ENCODE measurements around the gene DCUN1D2.

The DCUN1D2 gene

DNA sequence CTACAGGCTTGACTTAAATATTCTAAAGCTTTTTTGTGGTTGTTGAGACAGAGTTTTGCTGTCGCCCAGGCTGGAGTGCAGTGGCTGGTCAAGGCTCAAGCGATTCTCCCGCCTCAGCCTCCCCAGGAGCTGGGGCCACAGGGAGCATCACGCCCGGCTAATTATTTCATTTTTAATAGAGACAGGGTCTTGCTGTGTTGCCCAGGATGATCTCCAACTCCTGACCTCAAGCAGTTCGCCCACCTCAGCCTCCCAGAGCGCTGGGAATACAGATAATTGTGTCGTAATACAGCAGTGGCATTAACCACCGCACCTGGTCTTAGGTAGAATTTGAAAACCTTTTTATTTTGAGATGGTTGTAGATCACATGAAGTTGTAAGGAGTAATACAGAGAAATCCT is 1.5 kb upstream of the DCUN1D2 start:
- no peak for DNase-seq (ENCODE audit: low read depth)
- in situ Hi-C loops (cut with HindIII; ENCODE audit: low sequenced_read_pairs), result no loop called here
- H3K4me3 ChIP-seq (ENCODE audit: low read depth, low read length), result peak overlapping the region; percentile 83
- TF ChIP-seq CTCF (IDR thresholded peaks at IDR 0.05; ENCODE audit: low read depth, low read length, missing control alignments), result no peak

DNA sequence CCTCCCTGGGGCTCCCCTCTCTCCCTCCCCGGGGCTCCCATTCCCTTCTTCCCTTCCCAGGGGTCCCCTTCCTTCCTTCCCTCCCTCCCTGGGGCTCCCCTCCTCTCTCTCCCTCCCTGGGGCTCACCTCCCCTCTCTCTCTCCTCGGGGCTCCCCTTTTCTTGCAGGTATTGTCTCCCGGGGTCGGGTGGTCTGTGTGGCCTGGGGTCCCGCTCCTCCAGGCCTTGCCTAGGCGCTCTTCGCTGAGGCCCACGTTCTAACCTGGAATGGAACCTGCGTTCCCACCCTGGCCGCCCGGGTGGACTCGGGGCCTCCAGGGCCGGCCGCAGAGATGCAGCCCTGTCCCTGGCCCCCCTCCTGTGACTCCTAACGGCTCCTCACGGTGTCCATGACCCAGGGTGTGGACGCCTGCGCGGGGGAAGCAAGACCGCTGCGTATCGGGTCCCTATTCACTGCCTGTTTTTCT is 940 bp upstream of the DCUN1D2 start:
- peak overlapping the region; percentile 83 for H3K4me3 ChIP-seq (ENCODE audit: low read depth, low read length)
- in situ Hi-C loops (cut with HindIII; ENCODE audit: low sequenced_read_pairs), result no loop called here
- DNase-seq (ENCODE audit: low read depth), result no peak
- TF ChIP-seq CTCF (IDR thresholded peaks at IDR 0.05; ENCODE audit: low read depth, low read length, missing control alignments), result no peak

- H3K4me3 ChIP-seq (ENCODE audit: low read depth, low read length), result peak overlapping the region; percentile 83
- no peak for DNase-seq (ENCODE audit: low read depth)
- no peak for TF ChIP-seq CTCF (IDR thresholded peaks at IDR 0.05; ENCODE audit: low read depth, low read length, missing control alignments)
- in situ Hi-C loops (cut with HindIII; ENCODE audit: low sequenced_read_pairs), result loop anchor here (5.0 kb wide), 1 partner anchor 48 kb away; no protein-coding TSS in a partner anchor
Observed at GRCh38 chr13:113489549-113490495, 689 bp downstream of the DCUN1D2 start.

DNA sequence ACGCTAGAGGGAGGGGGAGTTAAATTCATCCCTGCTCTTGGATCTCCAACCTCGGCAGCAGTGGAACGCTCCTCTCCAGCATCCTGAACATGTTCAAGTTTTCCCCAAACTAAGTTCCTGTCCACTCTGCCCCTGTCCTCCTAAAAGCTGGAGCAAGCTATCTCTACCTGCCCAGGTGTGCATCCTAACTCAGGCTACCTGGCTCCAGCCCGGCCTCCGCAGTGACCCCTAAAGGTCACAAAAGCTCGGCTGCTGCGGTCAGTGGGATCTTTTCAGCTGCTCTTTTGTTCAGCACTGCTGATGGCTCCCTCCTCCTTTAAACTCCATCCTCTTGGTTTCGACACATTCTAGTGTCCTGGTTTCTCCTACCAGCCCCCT is 1.4 kb downstream of the DCUN1D2 start:
- H3K4me3 ChIP-seq (ENCODE audit: low read depth, low read length), result peak overlapping the region; percentile 83
- in situ Hi-C loops (cut with HindIII; ENCODE audit: low sequenced_read_pairs), result loop anchor here (5.0 kb wide), 1 partner anchor 47 kb away; no protein-coding TSS in a partner anchor
- TF ChIP-seq CTCF (IDR thresholded peaks at IDR 0.05; ENCODE audit: low read depth, low read length, missing control alignments), result no peak
- no peak for DNase-seq (ENCODE audit: low read depth)

DNA sequence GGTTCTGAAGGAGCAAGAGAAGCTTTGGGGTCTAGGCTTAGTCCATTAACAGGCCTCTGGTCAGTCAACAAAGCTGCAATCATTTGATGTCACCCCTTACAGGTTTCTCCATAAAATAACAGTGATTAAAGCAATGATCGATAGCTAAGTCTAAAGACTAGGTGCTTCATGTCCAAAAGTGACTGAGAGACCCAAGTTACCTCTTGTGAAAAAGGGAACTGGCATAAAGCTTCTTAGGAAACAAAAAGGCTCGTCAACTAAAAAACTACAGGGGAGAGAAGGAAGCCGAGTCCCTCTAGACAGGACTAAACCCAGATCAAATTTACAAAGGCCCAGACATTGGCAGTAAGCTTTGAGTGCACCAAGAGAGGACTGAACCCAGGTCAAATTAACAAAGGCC is 2.2 kb downstream of the DCUN1D2 start:
- H3K4me3 ChIP-seq (ENCODE audit: low read depth, low read length), result no peak overlapping the region
- DNase-seq (ENCODE audit: low read depth), result no peak
- in situ Hi-C loops (cut with HindIII; ENCODE audit: low sequenced_read_pairs), result loop anchor here (5.0 kb wide), 1 partner anchor 46 kb away; no protein-coding TSS in a partner anchor
- no peak for TF ChIP-seq CTCF (IDR thresholded peaks at IDR 0.05; ENCODE audit: low read depth, low read length, missing control alignments)

DNA sequence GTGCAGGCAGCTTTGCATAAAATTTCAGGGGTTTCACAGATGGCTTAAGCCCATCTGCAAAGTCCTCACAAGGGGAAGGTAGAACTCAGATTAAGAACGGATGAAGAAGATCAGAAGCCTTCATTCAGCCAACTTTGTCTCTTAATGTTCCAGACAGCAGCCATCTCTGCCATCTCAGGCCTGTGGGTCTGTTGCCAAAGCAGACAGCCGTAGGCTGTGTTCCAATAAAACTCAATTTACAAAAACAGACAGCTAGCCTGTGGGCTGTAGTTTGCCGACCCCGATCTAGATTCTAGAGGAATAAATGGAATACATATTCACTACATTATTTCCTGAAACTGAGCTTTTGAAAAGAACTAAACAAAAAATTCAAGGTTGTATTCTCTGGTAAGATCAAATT is 3.8 kb downstream of the DCUN1D2 start:
- no peak for DNase-seq (ENCODE audit: low read depth)
- TF ChIP-seq CTCF (IDR thresholded peaks at IDR 0.05; ENCODE audit: low read depth, low read length, missing control alignments), result no peak
- in situ Hi-C loops (cut with HindIII; ENCODE audit: low sequenced_read_pairs), result loop anchor here (5.0 kb wide), 1 partner anchor 44 kb away; no protein-coding TSS in a partner anchor
- no peak overlapping the region for H3K4me3 ChIP-seq (ENCODE audit: low read depth, low read length)
